PFSK-1 (cell line): ENCODE results near the gene SLC18A3.

ENCODE experiments used
- FOXP2 ChIP-seq: optimal IDR thresholded peaks from 2 replicates; pipeline ENCODE3; 2011; ENCODE audit warnings: borderline replicate concordance, control low read depth, inconsistent platforms; ENCODE audit not compliant: insufficient read depth; ENCODE audit errors: extremely low read length, extremely low read depth
- POLR2AphosphoS5 ChIP-seq: IDR thresholded peaks from 2 replicates; pipeline ENCODE4 v1.6.1; 2012; ENCODE audit warnings: low read depth, mild to moderate bottlenecking, control low read depth, low read length, moderate library complexity
- SIN3A ChIP-seq: IDR thresholded peaks from 2 replicates; pipeline ENCODE4 v1.6.1; 2012; ENCODE audit warnings: mild to moderate bottlenecking, low read length, moderate library complexity, borderline replicate concordance; ENCODE audit not compliant: insufficient read depth
- TF ChIP-seq, protein P1 (sequence below), 2 experiments: IDR thresholded peaks; 2 replicates each; pipeline versions ENCODE4 v1.6.1 to v1.8.0; 2011 to 2012; ENCODE audit warnings: low read depth in 2 of 2, low read length in 2 of 2, control low read depth in 1 of 2, inconsistent platforms in 1 of 2, mild to moderate bottlenecking in 1 of 2, moderate library complexity in 1 of 2; ENCODE audit not compliant: insufficient read depth in 1 of 2

DNA sequence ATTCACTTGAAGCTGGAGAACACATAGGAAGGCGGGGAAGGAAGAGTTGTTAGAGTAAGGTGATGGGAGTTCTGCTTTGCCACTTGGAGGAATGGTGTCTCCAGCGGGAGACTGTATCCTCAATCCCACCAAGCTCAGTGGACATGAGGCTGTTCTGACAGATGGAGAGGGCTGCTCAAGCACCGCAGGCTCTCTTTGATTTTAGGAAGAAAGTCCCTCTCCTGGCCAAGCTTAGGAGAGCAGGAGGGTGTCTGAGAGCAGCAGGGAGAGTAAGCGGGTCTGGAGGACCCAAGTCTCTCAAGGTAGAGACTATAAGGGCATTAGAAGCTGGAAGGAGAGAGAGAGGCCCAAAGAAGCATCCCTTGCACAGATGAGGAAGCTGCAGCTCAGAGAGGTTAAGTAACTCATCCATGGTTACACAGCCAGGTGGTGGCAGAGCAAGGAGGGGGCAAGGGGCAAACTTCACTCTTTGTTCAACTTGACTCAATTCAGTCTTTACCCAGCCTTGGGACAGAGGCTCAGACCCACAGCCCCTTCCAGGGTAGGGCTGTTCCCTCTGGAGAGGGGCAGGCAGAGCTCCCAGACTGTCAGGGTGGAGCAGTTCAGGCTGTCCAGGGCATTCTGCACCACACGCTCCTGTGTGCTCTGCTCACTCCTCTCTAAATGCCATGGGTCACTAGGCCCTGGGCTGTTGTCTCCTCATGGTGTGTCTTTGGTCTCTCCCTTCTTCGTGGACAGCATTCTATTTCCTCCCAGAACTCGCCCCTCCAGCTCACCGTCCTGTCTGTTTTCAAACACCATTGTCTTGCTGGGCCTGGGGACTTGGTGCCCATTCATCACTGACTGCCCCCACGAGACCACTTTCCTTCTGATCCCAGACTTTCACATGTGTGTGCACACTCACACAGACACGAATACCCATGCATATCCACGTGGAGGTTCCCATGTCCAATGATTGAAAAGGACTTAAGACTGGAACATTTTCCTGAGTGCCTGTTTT is 12.6 kb downstream of the SLC18A3 start:
- TF ChIP-seq SIN3A (no peak), POLR2AphosphoS5 (no peak), FOXP2 (no peak)
- TF ChIP-seq, protein P1, sequence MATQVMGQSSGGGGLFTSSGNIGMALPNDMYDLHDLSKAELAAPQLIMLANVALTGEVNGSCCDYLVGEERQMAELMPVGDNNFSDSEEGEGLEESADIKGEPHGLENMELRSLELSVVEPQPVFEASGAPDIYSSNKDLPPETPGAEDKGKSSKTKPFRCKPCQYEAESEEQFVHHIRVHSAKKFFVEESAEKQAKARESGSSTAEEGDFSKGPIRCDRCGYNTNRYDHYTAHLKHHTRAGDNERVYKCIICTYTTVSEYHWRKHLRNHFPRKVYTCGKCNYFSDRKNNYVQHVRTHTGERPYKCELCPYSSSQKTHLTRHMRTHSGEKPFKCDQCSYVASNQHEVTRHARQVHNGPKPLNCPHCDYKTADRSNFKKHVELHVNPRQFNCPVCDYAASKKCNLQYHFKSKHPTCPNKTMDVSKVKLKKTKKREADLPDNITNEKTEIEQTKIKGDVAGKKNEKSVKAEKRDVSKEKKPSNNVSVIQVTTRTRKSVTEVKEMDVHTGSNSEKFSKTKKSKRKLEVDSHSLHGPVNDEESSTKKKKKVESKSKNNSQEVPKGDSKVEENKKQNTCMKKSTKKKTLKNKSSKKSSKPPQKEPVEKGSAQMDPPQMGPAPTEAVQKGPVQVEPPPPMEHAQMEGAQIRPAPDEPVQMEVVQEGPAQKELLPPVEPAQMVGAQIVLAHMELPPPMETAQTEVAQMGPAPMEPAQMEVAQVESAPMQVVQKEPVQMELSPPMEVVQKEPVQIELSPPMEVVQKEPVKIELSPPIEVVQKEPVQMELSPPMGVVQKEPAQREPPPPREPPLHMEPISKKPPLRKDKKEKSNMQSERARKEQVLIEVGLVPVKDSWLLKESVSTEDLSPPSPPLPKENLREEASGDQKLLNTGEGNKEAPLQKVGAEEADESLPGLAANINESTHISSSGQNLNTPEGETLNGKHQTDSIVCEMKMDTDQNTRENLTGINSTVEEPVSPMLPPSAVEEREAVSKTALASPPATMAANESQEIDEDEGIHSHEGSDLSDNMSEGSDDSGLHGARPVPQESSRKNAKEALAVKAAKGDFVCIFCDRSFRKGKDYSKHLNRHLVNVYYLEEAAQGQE (IDR thresholded peaks at IDR 0.05; ENCODE audit: insufficient read depth in 1 of 2, low read depth in 2 of 2, low read length in 2 of 2): no peak
